K562 (cell line): ENCODE measurements around the gene RAE1. TPM values are rescaled to one million over a fixed set of nuclear protein-coding genes. Genes with fewer than 3 reads are reported as not detected.
A peak's percentile ranks its signal among the peaks of the same experiment; 100 is the strongest.

Source experiments
- BMI1 ChIP-seq: fragments of 150-350 bp; IDR thresholded peaks from 2 replicates; pipeline ENCODE4 v1.6.1; 2014; ENCODE audit warnings: low read length
- CHD2 ChIP-seq: IDR thresholded peaks from 2 replicates; pipeline ENCODE4 v1.6.1; 2011; ENCODE audit warnings: low read depth, low read length
- FOSL1 ChIP-seq: fragments of 200-800 bp; sonication (Bioruptor generic); conservative IDR thresholded peaks from 2 replicates; pipeline ENCODE4 v1.6.1; 2016; ENCODE audit warnings: missing genetic modification characterization, missing compliant biosample characterization
- GATAD2A ChIP-seq: fragments of 450-650 bp; IDR thresholded peaks from 2 replicates; pipeline ENCODE4 v1.6.1; 2017
- IFI16 ChIP-seq: fragments of 250-450 bp; sonication (Bioruptor Pico); IDR thresholded peaks from 2 replicates; pipeline ENCODE4 v2.1.2; 2022; ENCODE audit warnings: mild to moderate bottlenecking, inconsistent platforms
- MYC ChIP-seq, 2 experiments: fragments of 250-450 bp in 1 of 2; sonication (Bioruptor Pico) in 1 of 2; IDR thresholded peaks; 2 replicates each; pipeline versions ENCODE4 v1.5.1 to v1.6.1; 2012 to 2021; ENCODE audit warnings: low read depth in 2 of 2, borderline replicate concordance in 1 of 2, improper control_type of control experiment in 1 of 2, low read length in 1 of 2, mild to moderate bottlenecking in 1 of 2, moderate library complexity in 1 of 2
- NELFE ChIP-seq: IDR thresholded peaks from 2 replicates; pipeline ENCODE4 v1.6.1; 2011; ENCODE audit warnings: mild to moderate bottlenecking; ENCODE audit not compliant: insufficient read depth, insufficient read length
- NR2C1 ChIP-seq, 2 experiments: fragments of 450-650 bp; IDR thresholded peaks; 2 replicates each; pipeline ENCODE4 v1.6.1; 2017; ENCODE audit warnings: mild to moderate bottlenecking in 2 of 2, antibody characterized with exemption in 1 of 2, inconsistent platforms in 1 of 2, missing compliant biosample characterization in 1 of 2, missing genetic modification characterization in 1 of 2
- RFX5 ChIP-seq: IDR thresholded peaks from 2 replicates; pipeline ENCODE4 v1.6.1; 2011; ENCODE audit warnings: low read depth, mild to moderate bottlenecking, improper control_type of control experiment, low read length
- SMARCE1 ChIP-seq: fragments of 450-650 bp; IDR thresholded peaks from 2 replicates; pipeline ENCODE4 v1.7.1; 2016; ENCODE audit warnings: mild to moderate bottlenecking
- SRSF9 ChIP-seq: fragments of 200-400 bp; formaldehyde crosslinking; IDR thresholded peaks from 2 replicates; pipeline ENCODE4 v1.6.1; 2017; ENCODE audit warnings: low read depth, low read length, borderline replicate concordance
- ZNF197 ChIP-seq: fragments of 200-800 bp; sonication (Bioruptor generic); IDR thresholded peaks from 2 replicates; pipeline ENCODE4 v1.6.1; 2016; ENCODE audit warnings: low read depth, missing genetic modification characterization, missing compliant biosample characterization
- ZNF23 ChIP-seq: fragments of 250-450 bp; sonication (Bioruptor Pico); IDR thresholded peaks from 2 replicates; pipeline ENCODE4 v1.4.0; 2020; ENCODE audit warnings: mild to moderate bottlenecking
- polyA plus RNA-seq, 8 experiments: library from polyadenylated mRNA; depleted of rRNA in 4 of 8; stranded (reverse) in 5 of 8; unstranded in 3 of 8; fragments of >200 nt; fragmentation: Nextera tagmentation in 2 of 8; fragmentation: Illumina TruSeq in 1 of 8; extraction: Ambion mirVana in 2 of 8; extraction: Trizol in 1 of 8; gene quantifications; 2 replicates each; pipeline versions ENCODE4 v1.2.1 to v1.2.3, GENCODE V29; 2011 to 2014; ENCODE audit warnings: inconsistent platforms in 1 of 8, missing spikeins in 1 of 8
- total RNA-seq, 7 experiments: library from RNA; depleted of rRNA in 6 of 7; stranded (reverse); fragments of >200 nt in 6 of 7; fragmentation: Illumina TruSeq in 2 of 7; extraction: Trizol in 2 of 7; gene quantifications; 2 replicates each; pipeline versions ENCODE4 v1.2.1 to v1.2.3, GENCODE V29; 2011 to 2021; ENCODE audit warnings: low replicate concordance in 1 of 7
- TF ChIP-seq, protein P1 (sequence below): fragments of 450-650 bp; conservative IDR thresholded peaks from 2 replicates; pipeline ENCODE4 v1.6.1; 2016; ENCODE audit warnings: missing genetic modification characterization, low read depth, mild to moderate bottlenecking, missing compliant biosample characterization, moderate library complexity
- TF ChIP-seq, protein P2 (sequence below): fragments of 450-650 bp; IDR thresholded peaks from 2 replicates; pipeline ENCODE4 v1.6.1; 2017; ENCODE audit warnings: antibody characterized with exemption, mild to moderate bottlenecking
- TF ChIP-seq, protein P3 (sequence below), 2 experiments: fragments of 250-450 bp in 1 of 2; fragments of 450-650 bp in 1 of 2; sonication (Bioruptor Pico) in 1 of 2; IDR thresholded peaks; 2 replicates each; pipeline versions ENCODE4 v1.6.1 to v1.8.0; 2016 to 2021; ENCODE audit warnings: mild to moderate bottlenecking in 2 of 2, moderate library complexity in 2 of 2, missing compliant biosample characterization in 1 of 2, missing genetic modification characterization in 1 of 2
- TF ChIP-seq, protein P4 (sequence below): fragments of 450-650 bp; IDR thresholded peaks from 2 replicates; pipeline ENCODE4 v1.6.1; 2016; ENCODE audit warnings: antibody characterized with exemption
- TF ChIP-seq, protein P5 (sequence below): fragments of 450-650 bp; IDR thresholded peaks from 2 replicates; pipeline ENCODE4 v1.6.1; 2017; ENCODE audit warnings: mild to moderate bottlenecking, moderate library complexity

Gene RAE1
- total and polyA plus RNA-seq, 9 of the 15 experiments (the other 6 are each of a cell fraction or from before 2014, with no cell fraction given), result 33.7 to 248 (median 77.7) TPM

DNA sequence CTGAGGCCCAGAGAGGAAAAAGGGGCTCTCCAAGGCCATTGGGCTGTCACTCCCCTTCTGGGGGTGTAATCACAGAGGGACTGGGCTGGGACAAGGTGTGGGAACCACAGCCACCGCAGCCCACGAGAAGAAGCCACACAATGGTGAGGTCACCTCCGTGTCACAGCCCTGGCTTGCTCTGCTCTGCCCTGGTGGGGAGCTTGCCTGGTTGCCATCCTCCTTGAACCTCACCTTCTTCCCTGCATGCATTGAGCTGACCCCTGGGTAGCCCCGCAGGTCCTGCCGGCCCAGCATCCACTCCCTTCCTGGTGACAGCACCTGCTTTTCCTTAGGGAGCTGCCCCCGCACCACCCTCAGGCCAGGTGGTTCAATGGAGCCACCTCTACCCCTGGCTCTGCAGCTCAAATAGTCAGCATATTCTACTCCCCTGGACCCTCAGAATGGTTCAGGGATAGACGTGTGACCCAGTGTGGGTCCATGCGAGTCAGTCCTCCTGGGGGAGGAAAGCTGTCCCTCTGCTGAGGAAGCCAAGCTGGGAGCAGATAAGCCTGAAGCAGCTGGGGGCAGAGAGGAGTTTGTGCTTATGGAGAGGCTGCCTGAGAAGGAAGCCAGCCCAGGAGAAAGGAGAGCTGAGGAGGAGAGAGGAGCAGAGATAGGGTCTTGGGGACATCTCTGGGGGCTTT lies 61.4 kb downstream of the RAE1 start (continued):
- TF ChIP-seq, protein P1, sequence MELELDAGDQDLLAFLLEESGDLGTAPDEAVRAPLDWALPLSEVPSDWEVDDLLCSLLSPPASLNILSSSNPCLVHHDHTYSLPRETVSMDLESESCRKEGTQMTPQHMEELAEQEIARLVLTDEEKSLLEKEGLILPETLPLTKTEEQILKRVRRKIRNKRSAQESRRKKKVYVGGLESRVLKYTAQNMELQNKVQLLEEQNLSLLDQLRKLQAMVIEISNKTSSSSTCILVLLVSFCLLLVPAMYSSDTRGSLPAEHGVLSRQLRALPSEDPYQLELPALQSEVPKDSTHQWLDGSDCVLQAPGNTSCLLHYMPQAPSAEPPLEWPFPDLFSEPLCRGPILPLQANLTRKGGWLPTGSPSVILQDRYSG (tag), result 0 out of 2 replicates have a peak, but pooled peaks have one; percentile 29
- TF ChIP-seq NR2C1 (IDR thresholded peaks at IDR 0.05), result no peak
- TF ChIP-seq NR2C1 (tag; IDR thresholded peaks at IDR 0.05), result 0 out of 2 replicates have a peak, but pooled peaks have one; percentile 20
- peak; percentile 59; the same call in 1 of the 2 replicates for TF ChIP-seq GATAD2A
- no peak for TF ChIP-seq RFX5
- TF ChIP-seq, protein P2, sequence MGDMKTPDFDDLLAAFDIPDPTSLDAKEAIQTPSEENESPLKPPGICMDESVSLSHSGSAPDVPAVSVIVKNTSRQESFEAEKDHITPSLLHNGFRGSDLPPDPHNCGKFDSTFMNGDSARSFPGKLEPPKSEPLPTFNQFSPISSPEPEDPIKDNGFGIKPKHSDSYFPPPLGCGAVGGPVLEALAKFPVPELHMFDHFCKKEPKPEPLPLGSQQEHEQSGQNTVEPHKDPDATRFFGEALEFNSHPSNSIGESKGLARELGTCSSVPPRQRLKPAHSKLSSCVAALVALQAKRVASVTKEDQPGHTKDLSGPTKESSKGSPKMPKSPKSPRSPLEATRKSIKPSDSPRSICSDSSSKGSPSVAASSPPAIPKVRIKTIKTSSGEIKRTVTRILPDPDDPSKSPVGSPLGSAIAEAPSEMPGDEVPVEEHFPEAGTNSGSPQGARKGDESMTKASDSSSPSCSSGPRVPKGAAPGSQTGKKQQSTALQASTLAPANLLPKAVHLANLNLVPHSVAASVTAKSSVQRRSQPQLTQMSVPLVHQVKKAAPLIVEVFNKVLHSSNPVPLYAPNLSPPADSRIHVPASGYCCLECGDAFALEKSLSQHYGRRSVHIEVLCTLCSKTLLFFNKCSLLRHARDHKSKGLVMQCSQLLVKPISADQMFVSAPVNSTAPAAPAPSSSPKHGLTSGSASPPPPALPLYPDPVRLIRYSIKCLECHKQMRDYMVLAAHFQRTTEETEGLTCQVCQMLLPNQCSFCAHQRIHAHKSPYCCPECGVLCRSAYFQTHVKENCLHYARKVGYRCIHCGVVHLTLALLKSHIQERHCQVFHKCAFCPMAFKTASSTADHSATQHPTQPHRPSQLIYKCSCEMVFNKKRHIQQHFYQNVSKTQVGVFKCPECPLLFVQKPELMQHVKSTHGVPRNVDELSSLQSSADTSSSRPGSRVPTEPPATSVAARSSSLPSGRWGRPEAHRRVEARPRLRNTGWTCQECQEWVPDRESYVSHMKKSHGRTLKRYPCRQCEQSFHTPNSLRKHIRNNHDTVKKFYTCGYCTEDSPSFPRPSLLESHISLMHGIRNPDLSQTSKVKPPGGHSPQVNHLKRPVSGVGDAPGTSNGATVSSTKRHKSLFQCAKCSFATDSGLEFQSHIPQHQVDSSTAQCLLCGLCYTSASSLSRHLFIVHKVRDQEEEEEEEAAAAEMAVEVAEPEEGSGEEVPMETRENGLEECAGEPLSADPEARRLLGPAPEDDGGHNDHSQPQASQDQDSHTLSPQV, result peak; percentile 46
- TF ChIP-seq NELFE, result no peak
- TF ChIP-seq, protein P3, sequence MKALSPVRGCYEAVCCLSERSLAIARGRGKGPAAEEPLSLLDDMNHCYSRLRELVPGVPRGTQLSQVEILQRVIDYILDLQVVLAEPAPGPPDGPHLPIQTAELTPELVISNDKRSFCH (CRISPR knock-in tag; IDR thresholded peaks at IDR 0.05), result no peak
- TF ChIP-seq, protein P3 (tag; IDR thresholded peaks at IDR 0.05), result peak; percentile 33; the same call in 1 of the 2 replicates
- no peak for TF ChIP-seq ZNF23
- TF ChIP-seq SMARCE1, result peak; percentile 65
- TF ChIP-seq, protein P4, sequence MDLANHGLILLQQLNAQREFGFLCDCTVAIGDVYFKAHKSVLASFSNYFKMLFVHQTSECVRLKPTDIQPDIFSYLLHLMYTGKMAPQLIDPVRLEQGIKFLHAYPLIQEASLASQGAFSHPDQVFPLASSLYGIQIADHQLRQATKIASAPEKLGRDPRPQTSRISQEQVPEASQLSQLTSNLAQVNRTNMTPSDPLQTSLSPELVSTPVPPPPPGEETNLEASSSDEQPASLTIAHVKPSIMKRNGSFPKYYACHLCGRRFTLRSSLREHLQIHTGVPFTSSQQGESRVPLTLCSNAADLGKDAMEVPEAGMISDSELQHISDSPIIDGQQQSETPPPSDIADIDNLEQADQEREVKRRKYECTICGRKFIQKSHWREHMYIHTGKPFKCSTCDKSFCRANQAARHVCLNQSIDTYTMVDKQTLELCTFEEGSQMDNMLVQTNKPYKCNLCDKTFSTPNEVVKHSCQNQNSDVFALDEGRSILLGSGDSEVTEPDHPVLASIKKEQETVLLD, result 0 out of 2 replicates have a peak, but pooled peaks have one; percentile 14
- TF ChIP-seq, protein P5, sequence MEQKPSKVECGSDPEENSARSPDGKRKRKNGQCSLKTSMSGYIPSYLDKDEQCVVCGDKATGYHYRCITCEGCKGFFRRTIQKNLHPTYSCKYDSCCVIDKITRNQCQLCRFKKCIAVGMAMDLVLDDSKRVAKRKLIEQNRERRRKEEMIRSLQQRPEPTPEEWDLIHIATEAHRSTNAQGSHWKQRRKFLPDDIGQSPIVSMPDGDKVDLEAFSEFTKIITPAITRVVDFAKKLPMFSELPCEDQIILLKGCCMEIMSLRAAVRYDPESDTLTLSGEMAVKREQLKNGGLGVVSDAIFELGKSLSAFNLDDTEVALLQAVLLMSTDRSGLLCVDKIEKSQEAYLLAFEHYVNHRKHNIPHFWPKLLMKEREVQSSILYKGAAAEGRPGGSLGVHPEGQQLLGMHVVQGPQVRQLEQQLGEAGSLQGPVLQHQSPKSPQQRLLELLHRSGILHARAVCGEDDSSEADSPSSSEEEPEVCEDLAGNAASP, result no peak
- no peak for TF ChIP-seq ZNF197 (CRISPR knock-in tag)
- TF ChIP-seq IFI16 (CRISPR knock-in tag), result no peak
- no peak for TF ChIP-seq MYC (IDR thresholded peaks at IDR 0.05; ENCODE audit: low read depth, low read length)
- TF ChIP-seq MYC (CRISPR knock-in tag; IDR thresholded peaks at IDR 0.05; ENCODE audit: borderline replicate concordance, low read depth), result no peak
- TF ChIP-seq FOSL1 (tag), result no peak
- TF ChIP-seq SRSF9, result no peak
- TF ChIP-seq BMI1, result no peak
- no peak for TF ChIP-seq CHD2
